ENCODE measurements around the gene ADGRA1. TPM values are rescaled to one million over a fixed set of nuclear protein-coding genes. Genes with fewer than 3 reads are reported as not detected.
A peak's percentile ranks its signal among the peaks of the same experiment; 100 is the strongest.

The ADGRA1 gene
- total RNA-seq, 6 donors from 2014 or later, result 0.30 to 1.0 (median 0.39) TPM; not detected in 1

DNA sequence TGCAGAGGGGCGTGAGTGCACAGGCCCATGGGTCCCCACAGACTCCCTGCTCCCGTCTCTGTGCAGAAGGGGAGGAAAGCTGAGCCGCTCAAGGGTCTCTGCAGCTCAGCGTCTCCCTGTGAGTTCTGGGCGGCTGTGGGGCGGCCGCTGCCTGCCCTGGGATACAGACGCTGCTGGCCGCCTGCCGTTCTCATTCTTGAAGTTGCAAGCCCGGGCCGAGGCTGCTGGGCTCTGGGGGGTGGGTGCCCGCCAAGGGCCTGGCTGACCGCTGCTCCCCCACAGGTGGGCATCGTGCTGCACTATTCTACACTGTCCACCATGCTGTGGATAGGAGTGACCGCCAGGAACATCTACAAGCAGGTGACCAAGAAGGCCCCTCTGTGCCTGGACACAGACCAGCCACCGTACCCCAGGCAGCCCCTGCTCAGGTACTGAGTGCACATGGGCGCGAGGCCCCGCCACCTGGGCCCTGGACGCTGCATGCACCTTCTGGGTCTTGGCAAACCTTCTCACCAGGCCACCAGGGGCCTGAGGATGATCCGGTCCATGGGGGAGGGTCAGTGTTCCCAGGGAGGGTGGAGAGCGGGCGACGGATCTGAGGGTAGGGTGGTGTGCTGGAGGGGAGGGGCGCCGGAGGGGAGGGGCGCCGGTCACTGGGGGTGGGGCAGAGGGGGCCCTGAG lies 14.8 kb downstream of the ADGRA1 start:
- DNase-seq (peak in 1 of 2 donors; percentile 76), ATAC-seq (ENCODE audit: low FRiP score in 2 of 2) (no peak)
- no peak overlapping the region for H3K27ac ChIP-seq
- peaks cover 0 to 3% (median 0%) of the 10 kb centered on the region in 4 donors for H3K27me3 ChIP-seq
- H3K4me1 ChIP-seq, result peaks cover 0 to 4% (median 0%) of the 10 kb centered on the region in 4 donors
- H3K9me3 ChIP-seq, result peaks cover 2 to 13% (median 7%) of the 10 kb centered on the region in 4 donors
- 70 to 72% methylated on average over 13 to 28 of the region's 29 CpGs for WGBS, 2 donors
- TF ChIP-seq POLR2AphosphoS5 (IDR thresholded peaks at IDR 0.05), result no peak
- TF ChIP-seq EP300 (IDR thresholded peaks at IDR 0.05), result no peak
- TF ChIP-seq, protein P1, sequence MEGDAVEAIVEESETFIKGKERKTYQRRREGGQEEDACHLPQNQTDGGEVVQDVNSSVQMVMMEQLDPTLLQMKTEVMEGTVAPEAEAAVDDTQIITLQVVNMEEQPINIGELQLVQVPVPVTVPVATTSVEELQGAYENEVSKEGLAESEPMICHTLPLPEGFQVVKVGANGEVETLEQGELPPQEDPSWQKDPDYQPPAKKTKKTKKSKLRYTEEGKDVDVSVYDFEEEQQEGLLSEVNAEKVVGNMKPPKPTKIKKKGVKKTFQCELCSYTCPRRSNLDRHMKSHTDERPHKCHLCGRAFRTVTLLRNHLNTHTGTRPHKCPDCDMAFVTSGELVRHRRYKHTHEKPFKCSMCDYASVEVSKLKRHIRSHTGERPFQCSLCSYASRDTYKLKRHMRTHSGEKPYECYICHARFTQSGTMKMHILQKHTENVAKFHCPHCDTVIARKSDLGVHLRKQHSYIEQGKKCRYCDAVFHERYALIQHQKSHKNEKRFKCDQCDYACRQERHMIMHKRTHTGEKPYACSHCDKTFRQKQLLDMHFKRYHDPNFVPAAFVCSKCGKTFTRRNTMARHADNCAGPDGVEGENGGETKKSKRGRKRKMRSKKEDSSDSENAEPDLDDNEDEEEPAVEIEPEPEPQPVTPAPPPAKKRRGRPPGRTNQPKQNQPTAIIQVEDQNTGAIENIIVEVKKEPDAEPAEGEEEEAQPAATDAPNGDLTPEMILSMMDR (IDR thresholded peaks at IDR 0.05), result no peak
- no peak for TF ChIP-seq POLR2A (IDR thresholded peaks at IDR 0.05)
- H3K36me3 ChIP-seq, result no peaks in the 10 kb centered on the region
- H3K4me3 ChIP-seq, result no peak overlapping the region

DNA sequence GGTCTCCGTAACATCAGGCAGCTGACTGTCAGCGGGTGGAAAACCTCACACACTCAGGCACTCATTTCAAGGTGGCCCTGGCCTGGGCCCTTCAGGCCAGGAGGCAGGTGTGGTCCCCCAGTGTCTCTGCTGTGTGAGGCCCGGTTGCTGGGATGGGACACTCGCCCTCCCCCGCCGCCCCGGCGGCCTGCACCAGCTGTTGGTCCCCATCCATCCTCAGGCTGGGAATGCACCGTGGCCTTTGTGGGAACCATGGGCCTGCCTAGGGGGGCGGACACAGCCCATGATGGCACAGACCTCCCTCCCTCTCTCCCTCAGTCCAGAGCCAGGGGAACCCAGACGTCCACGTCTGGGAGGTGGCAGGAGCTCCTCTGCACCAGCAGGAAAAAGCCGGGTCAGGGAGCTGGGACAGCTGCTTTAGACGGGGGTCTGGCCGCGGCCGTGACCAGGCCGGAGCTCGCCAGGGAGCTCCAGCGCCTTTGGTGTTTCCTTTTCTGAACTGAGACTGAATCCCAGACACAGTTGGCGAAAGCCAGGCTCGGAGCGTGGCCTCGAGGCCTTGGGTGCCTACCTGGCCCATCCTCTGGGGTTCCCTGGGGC lies 15.7 kb downstream of the ADGRA1 start:
- WGBS, 2 donors, result 75 to 79% methylated on average over 8 to 17 of the region's 24 CpGs
- Histone ChIP-seq H3K4me1 (peaks cover 0 to 4% (median 0%) of the 10 kb centered on the region in 4 donors), H3K9me3 (peaks cover 5 to 21% (median 14%) of the 10 kb centered on the region in 4 donors), H3K27ac (no peak overlapping the region), H3K4me3 (no peak overlapping the region), H3K36me3 (no peaks in the 10 kb centered on the region), H3K27me3 (peaks cover 0 to 3% (median 0%) of the 10 kb centered on the region in 4 donors)
- TF ChIP-seq POLR2AphosphoS5 (IDR thresholded peaks at IDR 0.05), result no peak
- TF ChIP-seq, protein P1 (IDR thresholded peaks at IDR 0.05), result no peak
- TF ChIP-seq POLR2A (IDR thresholded peaks at IDR 0.05), result no peak
- no peak for TF ChIP-seq EP300 (IDR thresholded peaks at IDR 0.05)
- DNase-seq (no peak), ATAC-seq (ENCODE audit: low FRiP score in 2 of 2) (no peak)

DNA sequence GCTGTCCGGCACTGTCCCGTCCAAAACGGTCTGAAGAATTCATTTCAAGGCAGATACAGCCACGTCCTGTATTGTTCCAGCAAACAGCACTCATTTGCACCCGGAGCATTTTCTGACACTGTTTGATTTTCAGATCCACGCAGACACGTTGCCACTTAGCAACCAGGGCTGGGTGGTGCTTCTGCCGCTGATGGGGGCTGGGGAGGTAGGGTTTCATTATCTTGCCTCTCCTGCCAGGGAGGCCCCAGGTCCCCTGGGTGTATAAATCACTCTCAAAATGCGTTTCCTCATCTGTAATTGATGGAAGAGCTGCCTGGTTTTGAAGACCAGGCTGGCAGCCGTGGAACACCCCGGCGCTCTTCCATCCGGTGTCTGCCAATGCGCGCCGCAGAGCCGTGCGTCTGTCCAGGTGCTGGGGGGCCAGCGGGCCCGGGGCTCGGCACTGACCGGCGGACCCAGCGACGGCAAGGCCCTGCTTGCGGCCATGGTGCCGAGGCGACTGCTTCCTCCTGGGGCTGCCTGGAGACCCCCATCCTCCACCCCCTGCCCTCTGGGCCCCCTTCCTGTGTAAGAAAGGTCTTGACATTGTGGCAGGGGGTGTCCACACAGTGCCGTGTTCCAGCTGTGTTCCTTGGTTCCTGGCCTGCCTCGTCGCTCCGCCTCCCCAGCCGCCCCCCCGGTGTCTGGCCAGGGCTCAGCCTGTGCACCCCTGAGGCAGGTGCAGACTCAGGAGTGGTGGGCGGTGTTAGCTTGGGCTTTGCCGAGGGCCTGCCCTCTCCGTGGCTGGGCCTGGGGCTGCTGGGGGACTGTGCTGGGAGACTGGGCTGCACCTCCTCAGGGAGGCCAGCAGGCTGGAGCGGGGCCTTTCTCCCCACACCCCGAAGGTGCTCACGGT lies 16.6 kb downstream of the ADGRA1 start:
- peaks cover 0 to 3% (median 0%) of the 10 kb centered on the region in 4 donors for H3K27me3 ChIP-seq
- TF ChIP-seq EP300 (IDR thresholded peaks at IDR 0.05), result no peak
- TF ChIP-seq, protein P1 (IDR thresholded peaks at IDR 0.05), result no peak
- no peak for TF ChIP-seq POLR2AphosphoS5 (IDR thresholded peaks at IDR 0.05)
- no peak for TF ChIP-seq POLR2A (IDR thresholded peaks at IDR 0.05)
- DNase-seq, result peak in 1 of 2 donors; percentile 66
- 34 to 59% methylated on average over 20 to 35 of the region's 40 CpGs for WGBS, 2 donors
- H3K4me3 ChIP-seq, result no peak overlapping the region
- H3K9me3 ChIP-seq, result peaks cover 5 to 25% (median 18%) of the 10 kb centered on the region in 4 donors
- no peak overlapping the region for H3K27ac ChIP-seq
- ATAC-seq (ENCODE audit: low FRiP score in 2 of 2), result no peak
- no peaks in the 10 kb centered on the region for H3K36me3 ChIP-seq
- H3K4me1 ChIP-seq, result peaks cover 0 to 4% (median 0%) of the 10 kb centered on the region in 4 donors

DNA sequence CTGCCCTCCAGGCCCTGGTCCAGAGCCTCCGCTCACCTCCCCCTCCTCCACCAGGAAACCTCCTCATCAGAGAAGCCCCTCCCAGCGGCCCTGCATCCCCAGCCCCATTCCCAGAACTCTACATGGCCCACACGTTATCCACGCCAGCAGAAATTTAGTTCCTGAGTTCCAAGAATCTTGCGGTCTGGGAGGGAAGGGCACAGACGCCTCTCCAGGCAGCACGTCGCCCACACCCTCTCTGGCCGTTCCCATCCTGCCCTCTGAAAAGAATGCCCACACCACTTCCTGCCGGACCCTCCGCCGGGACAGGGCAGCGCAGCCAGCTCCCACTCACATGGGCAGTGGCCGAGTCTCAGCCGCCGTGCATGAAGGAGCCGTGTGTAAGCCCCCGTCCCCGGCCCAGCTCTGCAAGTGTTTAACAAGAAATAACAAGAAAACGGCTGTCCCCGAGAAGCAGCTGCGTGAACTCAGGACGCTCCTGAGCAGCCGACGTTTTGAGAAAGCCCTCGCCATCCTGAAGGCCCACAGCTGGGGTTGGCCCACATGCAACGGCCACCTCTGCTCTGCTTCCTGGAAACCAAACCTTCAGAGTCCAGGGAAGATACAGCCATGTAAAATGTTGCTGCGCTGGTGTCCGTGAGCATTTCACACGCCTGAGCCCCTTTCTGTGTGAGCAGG lies 17.4 kb downstream of the ADGRA1 start:
- no peak overlapping the region for H3K27ac ChIP-seq
- no peak for TF ChIP-seq POLR2AphosphoS5 (IDR thresholded peaks at IDR 0.05)
- TF ChIP-seq, protein P1 (IDR thresholded peaks at IDR 0.05), result no peak
- TF ChIP-seq EP300 (IDR thresholded peaks at IDR 0.05), result no peak
- TF ChIP-seq POLR2A (IDR thresholded peaks at IDR 0.05), result no peak
- peaks cover 5 to 25% (median 18%) of the 10 kb centered on the region in 4 donors for H3K9me3 ChIP-seq
- peaks cover 0 to 6% (median 2%) of the 10 kb centered on the region in 4 donors for H3K4me1 ChIP-seq
- no peak overlapping the region for H3K4me3 ChIP-seq
- no peaks in the 10 kb centered on the region for H3K36me3 ChIP-seq
- DNase-seq (peak in 1 of 2 donors; percentile 76), ATAC-seq (ENCODE audit: low FRiP score in 2 of 2) (no peak)
- 70 to 78% methylated on average over 17 to 30 of the region's 30 CpGs for WGBS, 2 donors
- peaks cover 0 to 3% (median 0%) of the 10 kb centered on the region in 4 donors for H3K27me3 ChIP-seq
